Mesenchymal stem cell (in vitro differentiated cells and primary cell): ENCODE data around the gene JPT2.

Experiments
- DNase-seq: peaks from one replicate; pipeline ENCODE4 v3.0.0-alpha.2; 2013
- H2AFZ ChIP-seq: one replicate; pipeline ENCODE4 v1.6.1; 2013; ENCODE audit warnings: low read depth, mild to moderate bottlenecking, control low read depth, inconsistent platforms, low read length, moderate library complexity
- H2AK5ac ChIP-seq: 2 replicates; pipeline ENCODE4 v1.6.1; 2013; ENCODE audit warnings: low read length, moderate library complexity, mild to moderate bottlenecking, inconsistent platforms; ENCODE audit not compliant: severe bottlenecking
- H2BK120ac ChIP-seq: one replicate; pipeline ENCODE4 v1.6.1; 2013; ENCODE audit warnings: low read depth, mild to moderate bottlenecking, inconsistent platforms, low read length, moderate library complexity
- H2BK12ac ChIP-seq, 2 experiments: one replicate each; pipeline ENCODE4 v1.6.1; 2013; ENCODE audit warnings: inconsistent platforms in 2 of 2, low read length in 2 of 2, mild to moderate bottlenecking in 2 of 2, moderate library complexity in 2 of 2, control low read depth in 1 of 2
- H2BK15ac ChIP-seq: one replicate; pipeline ENCODE4 v1.6.1; 2013; ENCODE audit warnings: mild to moderate bottlenecking, low read depth, inconsistent platforms; ENCODE audit not compliant: poor library complexity, severe bottlenecking
- H2BK5ac ChIP-seq: 2 replicates; pipeline ENCODE4 v1.6.1; 2013; ENCODE audit warnings: low read depth, mild to moderate bottlenecking, low read length, control low read depth, inconsistent platforms; ENCODE audit not compliant: poor library complexity, severe bottlenecking
- H3K14ac ChIP-seq, 2 experiments: one replicate each; pipeline ENCODE4 v1.6.1; 2013; ENCODE audit warnings: inconsistent platforms in 2 of 2, low read length in 2 of 2, control low read depth in 1 of 2, mild to moderate bottlenecking in 1 of 2, moderate library complexity in 1 of 2
- H3K18ac ChIP-seq, 2 experiments: one replicate each; pipeline ENCODE4 v1.6.1; 2013; ENCODE audit warnings: inconsistent platforms in 2 of 2, low read length in 2 of 2, control low read depth in 1 of 2, low read depth in 1 of 2, mild to moderate bottlenecking in 1 of 2
- H3K23ac ChIP-seq, 2 experiments: one replicate each; pipeline ENCODE4 v1.6.1; 2013; ENCODE audit warnings: inconsistent platforms in 2 of 2, low read length in 2 of 2, mild to moderate bottlenecking in 2 of 2, moderate library complexity in 2 of 2, control low read depth in 1 of 2
- H3K27ac ChIP-seq: 2 replicates; pipeline ENCODE4 v1.5.1; 2013; ENCODE audit warnings: mild to moderate bottlenecking, moderate library complexity, low read length, control low read depth, inconsistent platforms; ENCODE audit not compliant: poor library complexity, severe bottlenecking
- H3K27me3 ChIP-seq, 2 experiments: 2 replicates each; pipeline versions ENCODE4 v1.6.1 to v1.7.0; 2013; ENCODE audit warnings: low read length in 2 of 2, mild to moderate bottlenecking in 2 of 2, moderate library complexity in 2 of 2, control low read depth in 1 of 2, inconsistent platforms in 1 of 2; ENCODE audit not compliant: control insufficient read depth in 1 of 2, insufficient read depth in 1 of 2
- H3K36me3 ChIP-seq, 2 experiments: 2 replicates each; pipeline versions ENCODE4 v1.6.1 to v1.7.0; 2013; ENCODE audit warnings: low read length in 2 of 2, control low read depth in 1 of 2, inconsistent platforms in 1 of 2, low read depth in 1 of 2, mild to moderate bottlenecking in 1 of 2; ENCODE audit not compliant: insufficient read depth in 2 of 2, control insufficient read depth in 1 of 2
- H3K4ac ChIP-seq, 2 experiments: one replicate each; pipeline ENCODE4 v1.6.1; 2013; ENCODE audit warnings: inconsistent platforms in 2 of 2, low read length in 2 of 2, mild to moderate bottlenecking in 2 of 2, moderate library complexity in 2 of 2, control low read depth in 1 of 2, low read depth in 1 of 2
- H3K4me1 ChIP-seq: 2 replicates; pipeline ENCODE4 v1.6.1; 2013; ENCODE audit warnings: low read depth, low read length, control low read depth; ENCODE audit not compliant: control insufficient read depth, insufficient read depth
- H3K4me2 ChIP-seq: 2 replicates; pipeline ENCODE4 v1.6.1; 2013; ENCODE audit warnings: low read length, mild to moderate bottlenecking, inconsistent platforms; ENCODE audit not compliant: poor library complexity, severe bottlenecking
- H3K4me3 ChIP-seq, 2 experiments: 2 replicates each; pipeline versions ENCODE4 v1.5.1 to v1.7.0; 2013; ENCODE audit warnings: low read length in 2 of 2, mild to moderate bottlenecking in 2 of 2, control low read depth in 1 of 2, low read depth in 1 of 2; ENCODE audit not compliant: insufficient read depth in 1 of 2
- H3K79me1 ChIP-seq: replicated peaks from 2 replicates; pipeline ENCODE4 v1.6.1; 2013; ENCODE audit warnings: mild to moderate bottlenecking, control low read depth, low read length, inconsistent platforms; ENCODE audit not compliant: poor library complexity, severe bottlenecking
- H3K9ac ChIP-seq: 2 replicates; pipeline ENCODE4 v1.7.0; 2013; ENCODE audit warnings: mild to moderate bottlenecking, low read length, moderate library complexity
- H3K9me3 ChIP-seq: 2 replicates; pipeline ENCODE4 v1.7.0; 2013; ENCODE audit warnings: mild to moderate bottlenecking, low read length; ENCODE audit not compliant: control insufficient read depth
- H4K8ac ChIP-seq: one replicate; pipeline ENCODE4 v1.6.1; 2013; ENCODE audit warnings: inconsistent platforms, mild to moderate bottlenecking, low read length, moderate library complexity
- H4K91ac ChIP-seq: one replicate; pipeline ENCODE4 v1.6.1; 2013; ENCODE audit warnings: mild to moderate bottlenecking, low read length, inconsistent platforms
- WGBS: methylation state at CpG from one replicate; pipeline ENCODE4 v1.1.7; 2013; ENCODE audit warnings: mixed read lengths; 5-methylcytosine and 5-hydroxymethylcytosine counted together

The JPT2 gene

DNA sequence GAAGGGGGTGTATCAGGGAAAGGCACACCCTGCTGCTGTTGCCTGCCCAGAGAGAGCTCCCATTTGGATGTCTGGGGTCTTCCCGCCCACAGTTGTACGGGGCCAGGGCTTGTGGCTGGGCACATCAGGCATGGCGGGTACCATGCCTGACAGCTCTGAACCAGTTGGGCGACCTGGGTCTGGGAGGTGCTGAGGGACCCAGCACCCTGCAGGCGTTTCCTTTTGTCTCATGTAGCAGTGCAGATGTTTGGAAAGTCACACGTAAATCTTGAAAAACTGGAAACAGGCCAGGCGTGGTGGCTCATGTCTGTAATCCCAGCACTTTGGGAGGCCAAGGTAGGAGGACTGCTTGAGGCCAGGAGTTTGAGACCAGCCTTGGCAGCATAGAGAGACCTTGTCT lies 8.4 kb upstream of the JPT2 start:
- WGBS = 97% methylated on average over 7 of the region's 7 CpGs
- H4K8ac ChIP-seq = no peak overlapping the region
- H3K27ac ChIP-seq = no peak overlapping the region

DNA sequence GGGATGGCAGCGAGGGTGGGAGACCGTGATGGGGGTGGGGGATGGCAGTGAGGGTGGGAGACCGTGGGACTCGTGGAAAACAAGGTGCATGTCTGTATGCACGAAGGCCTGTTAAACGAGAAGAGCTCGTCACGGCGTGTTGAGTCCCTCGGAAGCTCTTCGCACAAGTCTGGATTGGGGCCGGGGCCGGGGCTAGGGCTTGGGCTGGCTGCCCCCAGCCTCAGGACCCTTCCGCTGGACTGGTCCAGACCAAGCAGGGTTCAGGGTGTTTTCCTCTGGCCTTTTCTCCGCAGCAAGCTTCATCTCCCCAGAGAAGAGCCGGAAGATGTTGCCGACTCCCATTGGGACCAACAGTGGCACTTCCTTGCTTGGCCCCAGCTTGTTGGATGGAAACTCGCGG lies 7.7 kb upstream of the JPT2 start:
- 97% methylated on average over 19 of the region's 19 CpGs for WGBS
- H2BK120ac ChIP-seq = no peak overlapping the region
- H3K27ac ChIP-seq = no peak overlapping the region
- H3K18ac ChIP-seq = no peak overlapping the region
- H3K23ac ChIP-seq = no peak overlapping the region
- H2BK5ac ChIP-seq = no peak overlapping the region
- peaks cover 93 to 98% of the 10 kb centered on the region in 2 experiments for H3K36me3 ChIP-seq
- H4K91ac ChIP-seq = no peak overlapping the region
- no peak overlapping the region for H2AK5ac ChIP-seq
- H3K4me1 ChIP-seq = peaks cover 20% of the 10 kb centered on the region
- no peak overlapping the region for H3K4me3 ChIP-seq
- no peak overlapping the region for H3K14ac ChIP-seq
- DNase-seq = no peak
- peaks cover 36% of the 10 kb centered on the region for H3K79me1 ChIP-seq
- no peaks in the 10 kb centered on the region for H3K9me3 ChIP-seq
- no peak overlapping the region for H4K8ac ChIP-seq
- no peak overlapping the region for H2AFZ ChIP-seq
- no peak overlapping the region for H3K4ac ChIP-seq
- H3K9ac ChIP-seq = no peak overlapping the region
- H3K27me3 ChIP-seq = no peaks in the 10 kb centered on the region
- H2BK15ac ChIP-seq = no peak overlapping the region
- no peak overlapping the region for H3K4me2 ChIP-seq
- H2BK12ac ChIP-seq = no peak overlapping the region

More for the DNA sequence above, 8.4 kb upstream of the JPT2 start:
- no peak overlapping the region for H3K14ac ChIP-seq
- H3K23ac ChIP-seq = no peak overlapping the region
- no peaks in the 10 kb centered on the region for H3K27me3 ChIP-seq
- peaks cover 13% of the 10 kb centered on the region for H3K4me1 ChIP-seq
- H2BK120ac ChIP-seq = no peak overlapping the region
- DNase-seq = no peak
- H3K4me2 ChIP-seq = no peak overlapping the region
- H2BK15ac ChIP-seq = no peak overlapping the region
- no peak overlapping the region for H2AK5ac ChIP-seq
- no peak overlapping the region for H3K18ac ChIP-seq
- H3K9me3 ChIP-seq = no peaks in the 10 kb centered on the region
- peaks cover 97 to 98% of the 10 kb centered on the region in 2 experiments for H3K36me3 ChIP-seq
- H3K4me3 ChIP-seq = no peak overlapping the region
- no peak overlapping the region for H2BK12ac ChIP-seq
- H3K4ac ChIP-seq = no peak overlapping the region
- H3K79me1 ChIP-seq = peaks cover 36% of the 10 kb centered on the region
- no peak overlapping the region for H2AFZ ChIP-seq
- no peak overlapping the region for H3K9ac ChIP-seq
- no peak overlapping the region for H4K91ac ChIP-seq
- H2BK5ac ChIP-seq = no peak overlapping the region

DNA sequence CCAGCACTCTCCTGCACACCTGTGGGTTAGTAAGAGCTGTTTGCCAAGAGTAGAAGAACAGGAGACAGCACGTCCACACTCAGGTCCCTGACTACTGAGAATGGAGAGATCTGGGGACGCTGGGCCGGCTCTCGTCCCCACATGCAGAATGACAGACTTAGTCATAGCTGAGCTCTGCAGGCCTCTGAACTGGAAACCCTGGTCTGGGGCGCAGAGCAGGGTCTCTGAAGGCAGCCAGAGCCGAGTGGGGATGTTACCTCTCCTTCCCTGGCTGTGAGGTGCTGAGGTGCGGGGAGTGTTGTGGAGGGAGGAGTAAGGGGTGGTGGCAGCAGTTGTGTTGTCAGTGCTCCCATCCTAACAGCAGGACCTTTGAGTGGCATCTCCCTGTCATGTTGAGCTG lies 7.2 kb upstream of the JPT2 start:
- H3K4me3 ChIP-seq = no peak overlapping the region

DNA sequence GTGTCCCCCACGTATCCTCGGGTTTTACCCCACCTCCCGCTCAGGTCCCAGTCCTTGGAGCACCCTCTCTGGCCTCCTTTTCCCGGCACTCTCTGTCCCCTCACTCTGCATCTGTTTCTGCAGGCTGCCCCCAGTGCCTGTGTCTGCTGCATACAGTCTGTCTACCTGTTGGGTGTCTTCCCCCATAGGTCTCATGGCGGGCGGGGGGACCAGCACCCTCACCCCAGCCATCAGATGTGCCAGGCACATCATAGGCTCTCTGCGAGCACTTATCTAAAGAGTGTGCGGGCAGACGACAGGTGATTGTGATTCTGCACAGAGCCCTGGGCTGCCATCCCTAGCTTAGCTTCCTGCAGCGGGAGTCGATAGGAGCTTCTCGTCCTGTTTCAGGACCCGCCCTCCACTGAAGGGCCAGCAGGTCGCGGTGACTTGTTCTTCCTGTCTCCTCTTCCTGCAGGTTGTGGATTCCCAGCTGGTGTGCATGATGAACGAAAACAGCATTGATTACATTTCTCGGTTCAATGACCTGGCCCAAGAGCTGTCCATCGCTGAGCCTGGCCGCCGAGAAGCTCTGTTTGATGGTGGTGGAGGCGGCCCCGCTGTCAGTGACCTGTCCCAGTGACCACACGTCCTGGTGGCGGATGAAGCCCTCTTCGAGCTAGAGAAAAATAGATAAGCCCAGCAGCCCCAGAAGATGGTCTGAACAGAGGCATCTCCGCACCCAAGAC lies 4.5 kb upstream of the JPT2 start:
- Histone ChIP-seq H3K23ac (no peak overlapping the region), H3K79me1 (peaks cover 32% of the 10 kb centered on the region), H2AK5ac (no peak overlapping the region), H3K9ac (no peak overlapping the region), H2BK15ac (no peak overlapping the region), H2BK5ac (no peak overlapping the region), H3K27ac (no peak overlapping the region), H2AFZ (no peak overlapping the region), H3K27me3 (no peaks in the 10 kb centered on the region), H3K4me3 (no peak overlapping the region), H3K9me3 (no peaks in the 10 kb centered on the region), H3K18ac (no peak overlapping the region), H3K4me1 (peaks cover 20% of the 10 kb centered on the region), H2BK12ac (no peak overlapping the region), H3K4me2 (no peak overlapping the region), H3K4ac (no peak overlapping the region), H4K8ac (no peak overlapping the region), H3K14ac (no peak overlapping the region), H4K91ac (no peak overlapping the region), H2BK120ac (no peak overlapping the region), H3K36me3 (peaks cover 72 to 78% of the 10 kb centered on the region in 2 experiments)
- no peak for DNase-seq
- WGBS = 97% methylated on average over 26 of the region's 26 CpGs

More for the DNA sequence above, 7.2 kb upstream of the JPT2 start:
- Histone ChIP-seq H3K14ac (no peak overlapping the region), H4K91ac (no peak overlapping the region), H2BK12ac (no peak overlapping the region), H3K79me1 (peaks cover 37% of the 10 kb centered on the region), H2BK120ac (no peak overlapping the region), H3K9ac (no peak overlapping the region), H2BK15ac (no peak overlapping the region), H3K36me3 (peaks cover 92 to 98% of the 10 kb centered on the region in 2 experiments), H3K18ac (no peak overlapping the region), H2AK5ac (no peak overlapping the region), H3K9me3 (no peaks in the 10 kb centered on the region), H3K27me3 (no peaks in the 10 kb centered on the region), H3K23ac (no peak overlapping the region), H3K4me1 (peaks cover 18% of the 10 kb centered on the region), H4K8ac (no peak overlapping the region), H3K4ac (no peak overlapping the region), H2AFZ (no peak overlapping the region), H3K4me2 (no peak overlapping the region), H3K27ac (no peak overlapping the region), H2BK5ac (no peak overlapping the region)
- no peak for DNase-seq
- 97% methylated on average over 7 of the region's 7 CpGs for WGBS
